Smooth muscle cell (in vitro differentiated cells): ENCODE data around the gene TTC21A. TPM values are rescaled to one million over a fixed set of nuclear protein-coding genes. Genes with fewer than 3 reads are reported as not detected.

Experiments
- DNase-seq: peaks from one replicate; lab custom pipeline; 2025; ENCODE audit not compliant: unreplicated experiment; lab: John Stamatoyannopoulos, UW
- H2AFZ ChIP-seq: fragments of 200-600 bp; sonication (generic); 2 replicates; pipeline ENCODE4 v1.6.0; 2016; ENCODE audit warnings: antibody characterized with exemption, low read depth, mild to moderate bottlenecking
- H3F3A ChIP-seq: fragments of 200-600 bp; sonication (generic); 2 replicates; pipeline ENCODE4 v1.6.0; 2017; ENCODE audit warnings: antibody characterized with exemption, low read depth
- H3K27ac ChIP-seq: fragments of 200-600 bp; sonication (generic); 2 replicates; pipeline ENCODE4 v1.5.1; 2016; ENCODE audit warnings: low read depth, mild to moderate bottlenecking
- H3K27me3 ChIP-seq: fragments of 200-600 bp; sonication (generic); 2 replicates; pipeline ENCODE4 v1.6.1; 2016; ENCODE audit warnings: low read depth, mild to moderate bottlenecking
- H3K36me3 ChIP-seq: fragments of 200-600 bp; sonication (generic); 2 replicates; pipeline ENCODE4 v1.5.1; 2016; ENCODE audit warnings: low read depth
- H3K4me1 ChIP-seq: fragments of 200-600 bp; sonication (generic); 2 replicates; pipeline ENCODE4 v1.5.1; 2016; ENCODE audit warnings: low read depth
- H3K4me2 ChIP-seq: fragments of 200-600 bp; sonication (generic); 2 replicates; pipeline ENCODE4 v1.6.0; 2016; ENCODE audit warnings: mild to moderate bottlenecking
- H3K4me3 ChIP-seq: fragments of 200-600 bp; sonication (generic); 2 replicates; pipeline ENCODE4 v1.5.1; 2016; ENCODE audit warnings: mild to moderate bottlenecking
- H3K79me2 ChIP-seq: fragments of 200-600 bp; sonication (generic); 2 replicates; pipeline ENCODE4 v1.6.0; 2016; ENCODE audit warnings: low read depth, mild to moderate bottlenecking
- H3K9ac ChIP-seq: fragments of 200-600 bp; sonication (generic); 2 replicates; pipeline ENCODE4 v1.6.0; 2016; ENCODE audit warnings: low read depth
- H3K9me3 ChIP-seq: fragments of 200-600 bp; sonication (generic); replicated peaks from 2 replicates; pipeline ENCODE4 v1.5.1; 2016; ENCODE audit warnings: low read depth
- H4K20me1 ChIP-seq: fragments of 200-600 bp; sonication (generic); 2 replicates; pipeline ENCODE4 v1.6.0; 2016; ENCODE audit warnings: low read depth
- WGBS: methylation state at CpG from one replicate; pipeline ENCODE4 v1.1.7; 2016; ENCODE audit warnings: low lambda C conversion rate; 5-methylcytosine and 5-hydroxymethylcytosine counted together
- microRNA-seq: library from miRNA; unstranded; fragments of <30 nt; microRNA quantifications from one replicate; pipeline ENCODE4, GENCODE V29; 2016; ENCODE audit warnings: borderline number of aligned reads
- polyA plus RNA-seq: library from polyadenylated mRNA; unstranded; fragments of >200 nt; fragmentation: Nextera tagmentation; extraction: Ambion mirVana; gene quantifications from 2 replicates; pipeline ENCODE4 v1.2.1, GENCODE V29; 2016
- small RNA-seq: library from RNA; depleted of rRNA; stranded (forward); fragments of <200 nt; gene quantifications from one replicate; pipeline ENCODE3, GENCODE V24; 2014
- total RNA-seq: library from RNA; depleted of rRNA; stranded (reverse); fragments of >200 nt; gene quantifications from 2 replicates; pipeline ENCODE4 v1.2.3, GENCODE V29; 2014
- TF ChIP-seq, protein P1 (sequence below): fragments of 200-600 bp; sonication (generic); IDR thresholded peaks from 2 replicates; pipeline ENCODE4 v1.5.1; 2017; ENCODE audit warnings: borderline replicate concordance, mild to moderate bottlenecking, antibody characterized with exemption; ENCODE audit not compliant: insufficient read depth, poor library complexity, severe bottlenecking

TTC21A gene
- total and polyA plus RNA-seq, 2 experiments from 2014 or later, result 2.3 to 10.6 TPM

DNA sequence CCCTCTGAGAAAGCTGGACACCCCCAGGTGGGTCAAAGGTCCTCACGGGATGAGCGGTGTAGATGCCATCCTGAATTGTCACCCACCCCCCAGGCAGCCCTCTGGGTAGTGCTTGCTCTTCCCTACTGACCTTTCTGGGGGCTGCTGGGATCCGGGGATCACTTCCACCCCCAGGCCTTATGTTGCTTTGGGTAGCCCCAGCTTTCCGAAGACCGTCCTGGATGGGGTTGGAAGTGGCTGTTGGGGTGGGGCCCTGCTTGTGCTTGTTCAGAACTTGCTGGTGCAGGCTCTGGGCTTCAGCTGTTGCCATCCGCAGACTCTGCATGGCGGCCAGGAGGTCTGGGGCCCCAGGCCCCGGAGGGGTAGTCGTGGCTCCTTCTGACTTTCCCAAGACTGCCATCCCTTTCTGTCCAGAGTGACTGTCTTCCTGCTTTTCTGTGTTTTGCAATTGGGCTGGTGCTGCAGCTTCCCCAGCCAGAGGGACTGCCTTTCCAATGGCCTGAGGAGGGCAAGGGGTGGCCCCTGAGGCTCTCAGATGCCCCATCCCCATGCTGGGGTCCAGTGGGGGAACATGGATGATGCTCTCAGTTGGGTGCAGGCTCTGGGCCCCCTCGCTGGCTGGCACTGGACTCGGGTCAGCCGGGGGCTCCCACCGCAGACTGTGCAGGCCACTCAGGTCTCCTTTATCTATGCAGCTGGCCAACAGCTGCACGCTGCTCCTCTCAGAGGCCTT, 78.6 kb downstream of the TTC21A start:
- Histone ChIP-seq H3K4me1 (no peaks in the 10 kb centered on the region), H3K9ac (no peak overlapping the region), H3K27ac (no peak overlapping the region), H3K36me3 (no peaks in the 10 kb centered on the region), H3K79me2 (no peaks in the 10 kb centered on the region), H3K4me2 (no peak overlapping the region), H3K27me3 (no peaks in the 10 kb centered on the region), H2AFZ (no peak overlapping the region), H3F3A (peaks cover 16% of the 10 kb centered on the region), H4K20me1 (no peaks in the 10 kb centered on the region), H3K4me3 (no peak overlapping the region), H3K9me3 (no peaks in the 10 kb centered on the region)
- WGBS, result 91% methylated on average over 14 of the region's 14 CpGs
- DNase-seq, result no peak
- TF ChIP-seq, protein P1, sequence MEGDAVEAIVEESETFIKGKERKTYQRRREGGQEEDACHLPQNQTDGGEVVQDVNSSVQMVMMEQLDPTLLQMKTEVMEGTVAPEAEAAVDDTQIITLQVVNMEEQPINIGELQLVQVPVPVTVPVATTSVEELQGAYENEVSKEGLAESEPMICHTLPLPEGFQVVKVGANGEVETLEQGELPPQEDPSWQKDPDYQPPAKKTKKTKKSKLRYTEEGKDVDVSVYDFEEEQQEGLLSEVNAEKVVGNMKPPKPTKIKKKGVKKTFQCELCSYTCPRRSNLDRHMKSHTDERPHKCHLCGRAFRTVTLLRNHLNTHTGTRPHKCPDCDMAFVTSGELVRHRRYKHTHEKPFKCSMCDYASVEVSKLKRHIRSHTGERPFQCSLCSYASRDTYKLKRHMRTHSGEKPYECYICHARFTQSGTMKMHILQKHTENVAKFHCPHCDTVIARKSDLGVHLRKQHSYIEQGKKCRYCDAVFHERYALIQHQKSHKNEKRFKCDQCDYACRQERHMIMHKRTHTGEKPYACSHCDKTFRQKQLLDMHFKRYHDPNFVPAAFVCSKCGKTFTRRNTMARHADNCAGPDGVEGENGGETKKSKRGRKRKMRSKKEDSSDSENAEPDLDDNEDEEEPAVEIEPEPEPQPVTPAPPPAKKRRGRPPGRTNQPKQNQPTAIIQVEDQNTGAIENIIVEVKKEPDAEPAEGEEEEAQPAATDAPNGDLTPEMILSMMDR, result no peak

DNA sequence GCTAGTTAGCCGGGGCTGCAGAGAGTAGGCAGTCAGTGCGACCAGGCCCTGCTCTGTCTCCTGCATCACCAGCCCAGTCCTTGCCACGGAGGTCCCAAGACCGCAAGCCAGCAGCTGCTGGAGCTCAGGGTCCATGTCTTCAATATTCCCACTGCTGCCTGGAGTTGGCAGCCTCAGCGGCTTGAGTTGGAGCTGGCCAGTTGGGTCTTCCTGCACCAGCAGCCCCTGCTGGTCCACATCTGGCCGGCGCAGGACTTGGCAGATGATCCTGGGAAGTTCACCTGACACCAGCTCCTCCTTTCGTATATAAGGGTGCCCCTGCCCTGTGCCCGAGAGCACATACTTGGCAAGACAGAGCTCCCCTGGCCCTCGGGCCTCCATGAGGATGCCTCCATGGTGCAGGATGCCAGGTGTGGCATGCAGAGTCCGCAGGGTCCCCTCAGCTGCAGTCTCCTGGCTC, 79.2 kb downstream of the TTC21A start:
- Histone ChIP-seq H3K27me3 (no peaks in the 10 kb centered on the region), H3K36me3 (no peaks in the 10 kb centered on the region), H2AFZ (no peak overlapping the region), H4K20me1 (no peaks in the 10 kb centered on the region), H3K9me3 (no peaks in the 10 kb centered on the region), H3K4me2 (no peak overlapping the region), H3F3A (peaks cover 10% of the 10 kb centered on the region), H3K4me1 (no peaks in the 10 kb centered on the region), H3K79me2 (no peaks in the 10 kb centered on the region), H3K27ac (no peak overlapping the region), H3K9ac (no peak overlapping the region), H3K4me3 (no peak overlapping the region)
- DNase-seq, result no peak
- WGBS, result 85% methylated on average over 11 of the region's 11 CpGs
- TF ChIP-seq, protein P1, result no peak

DNA sequence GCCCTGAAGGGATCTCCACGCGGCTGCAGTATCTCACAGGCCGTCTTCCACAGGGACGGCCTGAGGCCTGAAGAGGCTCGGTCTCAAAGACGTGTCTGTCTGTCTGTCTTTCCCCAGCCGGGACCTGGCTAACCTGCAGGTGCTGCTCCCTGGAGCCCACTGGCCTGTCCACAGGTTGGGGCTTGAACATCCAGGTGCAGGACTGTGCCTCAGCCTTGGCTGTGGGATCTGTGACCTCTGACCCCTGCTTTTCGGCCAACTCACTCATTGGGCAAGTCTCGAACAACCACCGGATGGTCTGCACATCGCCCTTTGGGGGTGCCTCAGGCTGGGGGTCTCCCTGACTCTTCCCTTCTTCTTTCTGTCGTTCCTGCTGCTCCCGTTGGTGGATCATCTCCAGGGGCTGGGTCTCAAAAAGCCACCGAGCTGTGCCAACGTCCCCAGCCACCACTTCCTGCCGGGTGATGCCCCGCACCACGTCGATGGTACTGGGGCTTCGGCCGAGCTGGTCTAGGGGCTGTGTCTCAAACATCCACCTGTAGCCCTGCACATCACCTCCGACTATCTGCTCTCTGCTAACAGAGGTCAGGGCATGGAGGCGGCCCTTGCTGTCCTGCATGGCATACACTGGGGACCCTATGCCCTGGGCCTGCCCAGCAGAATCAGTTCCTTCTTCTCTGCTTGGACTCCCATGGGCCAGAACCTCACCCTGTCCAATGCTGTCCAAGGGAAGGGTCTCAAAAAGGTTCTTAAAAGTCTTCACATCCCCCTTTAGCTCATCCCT, 80.1 kb downstream of the TTC21A start:
- Histone ChIP-seq H2AFZ (no peak overlapping the region), H3K9ac (no peak overlapping the region), H3K4me3 (no peak overlapping the region), H3K36me3 (no peaks in the 10 kb centered on the region), H4K20me1 (no peaks in the 10 kb centered on the region), H3F3A (peaks cover 1% of the 10 kb centered on the region), H3K27me3 (no peaks in the 10 kb centered on the region), H3K4me1 (no peaks in the 10 kb centered on the region), H3K79me2 (no peaks in the 10 kb centered on the region), H3K27ac (no peak overlapping the region), H3K9me3 (no peaks in the 10 kb centered on the region), H3K4me2 (no peak overlapping the region)
- WGBS, result 95% methylated on average over 23 of the region's 23 CpGs
- no peak for DNase-seq
- TF ChIP-seq, protein P1, result no peak

Small RNA genes lying within 50 kb of the gene (microRNA-seq; reads per million reads assigned to microRNA genes)
- gene MIR6822, result not detected

Small RNA genes lying within 50 kb of the gene (small RNA-seq; reads per million reads assigned to genes)
- not detected for gene RF00017

Other genes with a start within 250 kb of the TTC21A start
- 0.04 TPM in 1 of 2 replicates, not detected in the other for gene SCN11A, start 55.7 kb upstream of the TTC21A start, total RNA-seq
- not detected in 2 replicates for gene SCN11A, start 55.7 kb upstream of the TTC21A start, polyA plus RNA-seq
- gene WDR48, start 55.7 kb upstream of the TTC21A start, total RNA-seq, result 34.6 and 37.1 TPM in 2 replicates
- gene WDR48, start 55.7 kb upstream of the TTC21A start, polyA plus RNA-seq, result 26.9 TPM in 2 replicates
- gene GORASP1, start 53 bp upstream of the TTC21A start, total RNA-seq, result 27.6 and 29.5 TPM in 2 replicates
- gene GORASP1, start 53 bp upstream of the TTC21A start, polyA plus RNA-seq, result 41.6 and 57.0 TPM in 2 replicates
- 124 and 159 TPM in 2 replicates for gene CSRNP1, start 45.9 kb downstream of the TTC21A start, total RNA-seq
- gene CSRNP1, start 45.9 kb downstream of the TTC21A start, polyA plus RNA-seq, result 198 and 252 TPM in 2 replicates
- gene XIRP1, start 84.9 kb downstream of the TTC21A start, total RNA-seq, result 0.13 and 0.31 TPM in 2 replicates
- gene XIRP1, start 84.9 kb downstream of the TTC21A start, polyA plus RNA-seq, result 0.60 and 0.75 TPM in 2 replicates
- gene CX3CR1, start 172.4 kb downstream of the TTC21A start, total RNA-seq, result 0.31 TPM in 1 of 2 replicates, not detected in the other
- gene CX3CR1, start 172.4 kb downstream of the TTC21A start, polyA plus RNA-seq, result 0.70 TPM in 1 of 2 replicates, not detected in the other
- not detected in 2 replicates for gene CCR8, start 222.0 kb downstream of the TTC21A start, total RNA-seq
- gene CCR8, start 222.0 kb downstream of the TTC21A start, polyA plus RNA-seq, result not detected in 2 replicates